GM12878 (cell line): ENCODE results near the gene OGFR. TPM values are rescaled to one million over a fixed set of nuclear protein-coding genes. Genes with fewer than 3 reads are reported as not detected.

ENCODE experiments used
- ATF7 ChIP-seq: fragments of 450-650 bp; IDR thresholded peaks from 2 replicates; pipeline ENCODE4 v1.6.1; 2016; ENCODE audit warnings: low read depth, mild to moderate bottlenecking
- BACH1 ChIP-seq: fragments of 450-650 bp; IDR thresholded peaks from 2 replicates; pipeline ENCODE4 v1.6.1; 2017; ENCODE audit warnings: mild to moderate bottlenecking, borderline replicate concordance
- BMI1 ChIP-seq: fragments of 450-650 bp; IDR thresholded peaks from 2 replicates; pipeline ENCODE4 v1.6.1; 2016; ENCODE audit warnings: mild to moderate bottlenecking, moderate library complexity, borderline replicate concordance
- BRCA1 ChIP-seq: IDR thresholded peaks from 2 replicates; pipeline ENCODE4 v1.6.1; 2011; ENCODE audit warnings: low read depth, low read length, improper control_type of control experiment
- CBX5 ChIP-seq: sonication (generic); IDR thresholded peaks from 2 replicates; pipeline ENCODE4 v1.6.1; 2016; ENCODE audit warnings: low read depth, moderate library complexity, mild to moderate bottlenecking, inconsistent platforms
- CEBPB ChIP-seq, 2 experiments: fragments of 150-350 bp in 1 of 2; IDR thresholded peaks; 2 replicates each; pipeline ENCODE4 v1.6.1; 2012 to 2014; ENCODE audit warnings: low read depth in 2 of 2, low read length in 2 of 2, borderline replicate concordance in 1 of 2, inconsistent platforms in 1 of 2
- CREB1 ChIP-seq: IDR thresholded peaks from 2 replicates; pipeline ENCODE4 v1.6.1; 2012; ENCODE audit warnings: low read depth, mild to moderate bottlenecking, inconsistent platforms
- ESRRA ChIP-seq: IDR thresholded peaks from 2 replicates; pipeline ENCODE4 v1.6.1; 2012; ENCODE audit warnings: mild to moderate bottlenecking, low read length, improper control_type of control experiment
- GATAD2B ChIP-seq: fragments of 450-650 bp; conservative IDR thresholded peaks from 2 replicates; pipeline ENCODE4 v1.6.1; 2017; ENCODE audit warnings: low read depth, mild to moderate bottlenecking, moderate library complexity
- HDAC2 ChIP-seq: fragments of 200-600 bp; sonication (generic); IDR thresholded peaks from 2 replicates; pipeline ENCODE4 v1.6.1; 2017
- NFYB ChIP-seq: IDR thresholded peaks from 2 replicates; pipeline ENCODE4 v1.6.1; 2011; ENCODE audit warnings: low read depth, mild to moderate bottlenecking, low read length, improper control_type of control experiment, moderate library complexity; ENCODE audit not compliant: insufficient read depth
- PML ChIP-seq: IDR thresholded peaks from 2 replicates; pipeline ENCODE4 v1.6.1; 2012; ENCODE audit warnings: low read length, inconsistent platforms
- RB1 ChIP-seq: fragments of 450-650 bp; formaldehyde crosslinking; IDR thresholded peaks from 2 replicates; pipeline ENCODE4 v1.6.1; 2017; ENCODE audit warnings: mild to moderate bottlenecking, borderline replicate concordance
- RBBP5 ChIP-seq: fragments of 200-600 bp; sonication (generic); conservative IDR thresholded peaks from 2 replicates; pipeline ENCODE4 v1.6.1; 2016
- RELA ChIP-seq: fragments of 450-650 bp; IDR thresholded peaks from 2 replicates; pipeline ENCODE4 v1.8.0; 2014; ENCODE audit warnings: borderline replicate concordance; ENCODE audit not compliant: partially characterized antibody
- SREBF1 ChIP-seq: IDR thresholded peaks from 2 replicates; pipeline ENCODE4 v1.6.1; 2012; ENCODE audit warnings: mild to moderate bottlenecking, low read length
- TARDBP ChIP-seq: IDR thresholded peaks from 2 replicates; pipeline ENCODE4 v1.6.1; 2016; ENCODE audit warnings: borderline replicate concordance
- WRNIP1 ChIP-seq: IDR thresholded peaks from 2 replicates; pipeline ENCODE4 v1.6.1; 2011; ENCODE audit warnings: low read depth, low read length, improper control_type of control experiment, borderline replicate concordance
- ZNF384 ChIP-seq: IDR thresholded peaks from 2 replicates; pipeline ENCODE4 v1.6.1; 2012; ENCODE audit warnings: low read depth, mild to moderate bottlenecking, low read length, improper control_type of control experiment, borderline replicate concordance
- polyA plus RNA-seq, 11 experiments: library from polyadenylated mRNA; depleted of rRNA in 4 of 11; unstranded in 6 of 11; stranded (reverse) in 5 of 11; fragments of >200 nt; fragmentation: Nextera tagmentation in 4 of 11; fragmentation: Illumina TruSeq in 1 of 11; extraction: Ambion mirVana in 4 of 11; extraction: Trizol in 1 of 11; gene quantifications; 1 replicate in 1 of 11; 2 replicates in 10 of 11; pipeline versions ENCODE4 v1.2.1 to v1.2.3, GENCODE V29; 2011 to 2016; ENCODE audit warnings: inconsistent platforms in 2 of 11, missing spikeins in 2 of 11, low read depth in 1 of 11
- total RNA-seq, 4 experiments: library from RNA; depleted of rRNA in 3 of 4; stranded (reverse); fragments of >200 nt in 3 of 4; fragmentation: Illumina TruSeq in 1 of 4; extraction: Trizol in 1 of 4; gene quantifications; 2 replicates each; pipeline versions ENCODE4 v1.2.1 to v1.2.3, GENCODE V29; 2013 to 2021
- TF ChIP-seq, protein P1 (sequence below): fragments of 450-650 bp; IDR thresholded peaks from 2 replicates; pipeline ENCODE4 v1.6.1; 2017; ENCODE audit warnings: mild to moderate bottlenecking, moderate library complexity
- TF ChIP-seq, protein P2 (sequence below): fragments of 450-650 bp; IDR thresholded peaks from 2 replicates; pipeline ENCODE4 v1.6.1; 2017; ENCODE audit warnings: mild to moderate bottlenecking
- TF ChIP-seq, protein P3 (sequence below): IDR thresholded peaks from 2 replicates; pipeline ENCODE4 v1.6.1; 2012; ENCODE audit warnings: low read depth, low read length, improper control_type of control experiment
- TF ChIP-seq, protein P4 (sequence below): fragments of 450-650 bp; IDR thresholded peaks from 2 replicates; pipeline ENCODE4 v1.6.1; 2018; ENCODE audit warnings: borderline replicate concordance, mild to moderate bottlenecking; ENCODE audit not compliant: partially characterized antibody

The OGFR gene
- total and polyA plus RNA-seq, 10 of the 15 experiments (the other 5 are each of a cell fraction or from before 2014, with no cell fraction given): 0.72 to 62.1 (median 27.3) TPM

DNA sequence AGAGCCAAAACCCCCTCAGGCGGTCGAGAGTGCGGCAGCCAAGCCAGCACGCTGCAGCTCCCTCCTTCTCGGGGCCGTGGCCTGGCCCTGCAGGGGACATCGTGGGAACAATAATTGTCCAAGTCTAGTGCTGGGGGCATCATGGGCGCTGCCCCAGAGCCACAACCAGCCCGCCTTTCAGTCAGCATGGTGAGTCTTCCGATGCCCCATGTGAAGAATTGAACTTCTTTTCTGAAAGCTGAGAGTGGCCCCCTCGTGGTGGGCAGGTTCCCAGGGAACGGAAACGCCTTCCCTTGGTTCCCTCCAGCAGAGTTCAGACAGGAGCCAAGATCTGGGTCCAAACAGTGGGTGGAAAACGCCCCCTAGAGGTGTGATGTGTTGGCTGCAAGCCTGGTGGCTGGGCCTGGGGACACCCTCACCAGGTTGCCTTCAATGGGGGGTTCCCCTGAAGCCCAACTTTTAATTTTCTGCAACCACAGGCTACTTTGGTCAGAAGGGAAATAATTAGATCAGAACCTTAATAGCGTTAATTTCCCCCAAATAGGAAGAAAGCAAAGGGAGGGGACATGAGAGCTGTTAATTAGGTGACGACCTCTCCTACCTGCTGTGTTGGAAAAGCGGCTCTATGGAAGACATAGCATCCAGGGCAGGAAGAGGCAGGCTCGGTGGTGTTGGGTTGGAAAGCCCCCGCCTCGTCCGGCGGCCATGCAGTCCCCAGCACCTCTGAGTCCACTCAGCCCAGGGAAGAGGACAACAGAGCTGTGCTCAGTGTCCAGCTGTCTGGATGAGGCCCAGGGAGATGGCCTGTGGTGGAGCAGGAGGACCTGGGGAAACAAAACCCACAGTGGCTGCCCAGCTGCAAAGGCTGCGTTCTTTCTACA lies 13.1 kb upstream of the OGFR start (continued):
- TF ChIP-seq, protein P1, sequence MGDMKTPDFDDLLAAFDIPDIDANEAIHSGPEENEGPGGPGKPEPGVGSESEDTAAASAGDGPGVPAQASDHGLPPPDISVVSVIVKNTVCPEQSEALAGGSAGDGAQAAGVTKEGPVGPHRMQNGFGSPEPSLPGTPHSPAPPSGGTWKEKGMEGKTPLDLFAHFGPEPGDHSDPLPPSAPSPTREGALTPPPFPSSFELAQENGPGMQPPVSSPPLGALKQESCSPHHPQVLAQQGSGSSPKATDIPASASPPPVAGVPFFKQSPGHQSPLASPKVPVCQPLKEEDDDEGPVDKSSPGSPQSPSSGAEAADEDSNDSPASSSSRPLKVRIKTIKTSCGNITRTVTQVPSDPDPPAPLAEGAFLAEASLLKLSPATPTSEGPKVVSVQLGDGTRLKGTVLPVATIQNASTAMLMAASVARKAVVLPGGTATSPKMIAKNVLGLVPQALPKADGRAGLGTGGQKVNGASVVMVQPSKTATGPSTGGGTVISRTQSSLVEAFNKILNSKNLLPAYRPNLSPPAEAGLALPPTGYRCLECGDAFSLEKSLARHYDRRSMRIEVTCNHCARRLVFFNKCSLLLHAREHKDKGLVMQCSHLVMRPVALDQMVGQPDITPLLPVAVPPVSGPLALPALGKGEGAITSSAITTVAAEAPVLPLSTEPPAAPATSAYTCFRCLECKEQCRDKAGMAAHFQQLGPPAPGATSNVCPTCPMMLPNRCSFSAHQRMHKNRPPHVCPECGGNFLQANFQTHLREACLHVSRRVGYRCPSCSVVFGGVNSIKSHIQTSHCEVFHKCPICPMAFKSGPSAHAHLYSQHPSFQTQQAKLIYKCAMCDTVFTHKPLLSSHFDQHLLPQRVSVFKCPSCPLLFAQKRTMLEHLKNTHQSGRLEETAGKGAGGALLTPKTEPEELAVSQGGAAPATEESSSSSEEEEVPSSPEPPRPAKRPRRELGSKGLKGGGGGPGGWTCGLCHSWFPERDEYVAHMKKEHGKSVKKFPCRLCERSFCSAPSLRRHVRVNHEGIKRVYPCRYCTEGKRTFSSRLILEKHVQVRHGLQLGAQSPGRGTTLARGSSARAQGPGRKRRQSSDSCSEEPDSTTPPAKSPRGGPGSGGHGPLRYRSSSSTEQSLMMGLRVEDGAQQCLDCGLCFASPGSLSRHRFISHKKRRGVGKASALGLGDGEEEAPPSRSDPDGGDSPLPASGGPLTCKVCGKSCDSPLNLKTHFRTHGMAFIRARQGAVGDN: no peak
- no peak for TF ChIP-seq ESRRA
- TF ChIP-seq BRCA1: no peak
- TF ChIP-seq, protein P2, sequence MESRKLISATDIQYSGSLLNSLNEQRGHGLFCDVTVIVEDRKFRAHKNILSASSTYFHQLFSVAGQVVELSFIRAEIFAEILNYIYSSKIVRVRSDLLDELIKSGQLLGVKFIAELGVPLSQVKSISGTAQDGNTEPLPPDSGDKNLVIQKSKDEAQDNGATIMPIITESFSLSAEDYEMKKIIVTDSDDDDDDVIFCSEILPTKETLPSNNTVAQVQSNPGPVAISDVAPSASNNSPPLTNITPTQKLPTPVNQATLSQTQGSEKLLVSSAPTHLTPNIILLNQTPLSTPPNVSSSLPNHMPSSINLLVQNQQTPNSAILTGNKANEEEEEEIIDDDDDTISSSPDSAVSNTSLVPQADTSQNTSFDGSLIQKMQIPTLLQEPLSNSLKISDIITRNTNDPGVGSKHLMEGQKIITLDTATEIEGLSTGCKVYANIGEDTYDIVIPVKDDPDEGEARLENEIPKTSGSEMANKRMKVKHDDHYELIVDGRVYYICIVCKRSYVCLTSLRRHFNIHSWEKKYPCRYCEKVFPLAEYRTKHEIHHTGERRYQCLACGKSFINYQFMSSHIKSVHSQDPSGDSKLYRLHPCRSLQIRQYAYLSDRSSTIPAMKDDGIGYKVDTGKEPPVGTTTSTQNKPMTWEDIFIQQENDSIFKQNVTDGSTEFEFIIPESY: no peak
- no peak for TF ChIP-seq SREBF1
- TF ChIP-seq CEBPB (IDR thresholded peaks at IDR 0.05; ENCODE audit: borderline replicate concordance in 1 of 2, low read depth in 2 of 2, low read length in 2 of 2): no peak
- TF ChIP-seq, protein P3, sequence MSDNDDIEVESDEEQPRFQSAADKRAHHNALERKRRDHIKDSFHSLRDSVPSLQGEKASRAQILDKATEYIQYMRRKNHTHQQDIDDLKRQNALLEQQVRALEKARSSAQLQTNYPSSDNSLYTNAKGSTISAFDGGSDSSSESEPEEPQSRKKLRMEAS: no peak
- TF ChIP-seq RELA: peak; percentile 39
- TF ChIP-seq PML: no peak
- no peak for TF ChIP-seq RBBP5
- TF ChIP-seq ATF7: no peak
- no peak for TF ChIP-seq HDAC2
- TF ChIP-seq RB1: peak; percentile 84; the same call in 1 of the 2 replicates
- no peak for TF ChIP-seq BACH1
- no peak for TF ChIP-seq BMI1
- TF ChIP-seq GATAD2B: no peak
- no peak for TF ChIP-seq CBX5
- no peak for TF ChIP-seq WRNIP1
- no peak for TF ChIP-seq NFYB
- TF ChIP-seq CREB1: 0 out of 2 replicates have a peak, but pooled peaks have one; percentile 19
- TF ChIP-seq TARDBP: no peak
- TF ChIP-seq, protein P4, sequence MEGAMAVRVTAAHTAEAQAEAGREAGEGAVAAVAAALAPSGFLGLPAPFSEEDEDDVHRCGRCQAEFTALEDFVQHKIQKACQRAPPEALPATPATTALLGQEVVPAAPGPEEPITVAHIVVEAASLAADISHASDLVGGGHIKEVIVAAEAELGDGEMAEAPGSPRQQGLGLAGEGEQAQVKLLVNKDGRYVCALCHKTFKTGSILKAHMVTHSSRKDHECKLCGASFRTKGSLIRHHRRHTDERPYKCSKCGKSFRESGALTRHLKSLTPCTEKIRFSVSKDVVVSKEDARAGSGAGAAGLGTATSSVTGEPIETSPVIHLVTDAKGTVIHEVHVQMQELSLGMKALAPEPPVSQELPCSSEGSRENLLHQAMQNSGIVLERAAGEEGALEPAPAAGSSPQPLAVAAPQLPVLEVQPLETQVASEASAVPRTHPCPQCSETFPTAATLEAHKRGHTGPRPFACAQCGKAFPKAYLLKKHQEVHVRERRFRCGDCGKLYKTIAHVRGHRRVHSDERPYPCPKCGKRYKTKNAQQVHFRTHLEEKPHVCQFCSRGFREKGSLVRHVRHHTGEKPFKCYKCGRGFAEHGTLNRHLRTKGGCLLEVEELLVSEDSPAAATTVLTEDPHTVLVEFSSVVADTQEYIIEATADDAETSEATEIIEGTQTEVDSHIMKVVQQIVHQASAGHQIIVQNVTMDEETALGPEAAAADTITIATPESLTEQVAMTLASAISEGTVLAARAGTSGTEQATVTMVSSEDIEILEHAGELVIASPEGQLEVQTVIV: no peak
- no peak for TF ChIP-seq ZNF384
